Upper lobe of right lung (tissue), 1 donor: Measurements from ENCODE around the gene ARL14EPL. TPM values are rescaled to one million over a fixed set of nuclear protein-coding genes. Genes with fewer than 3 reads are reported as not detected.

Experiments
- ATAC-seq: fragments of 200-7000 bp; cut with Tn5 transposase; one replicate; pipeline ENCODE4 v1.9.1; 2020; ENCODE audit warnings: mild to moderate bottlenecking, moderate library complexity
- DNase-seq: peaks from one replicate; pipeline ENCODE4 v3.0.0-alpha.2; 2020
- H3K27ac ChIP-seq: fragments of 200-600 bp; one replicate; pipeline ENCODE4 v1.8.0; 2022
- H3K27me3 ChIP-seq: fragments of 200-600 bp; one replicate; pipeline ENCODE4 v1.8.0; 2022; ENCODE audit warnings: mild to moderate bottlenecking
- H3K36me3 ChIP-seq: fragments of 200-600 bp; one replicate; pipeline ENCODE4 v1.8.0; 2022
- H3K4me1 ChIP-seq: fragments of 200-600 bp; one replicate; pipeline ENCODE4 v1.8.0; 2022
- H3K4me3 ChIP-seq: fragments of 200-600 bp; one replicate; pipeline ENCODE4 v1.8.0; 2022; ENCODE audit warnings: mild to moderate bottlenecking
- H3K9me3 ChIP-seq: fragments of 200-600 bp; one replicate; pipeline ENCODE4 v1.8.0; 2022
- CTCF ChIP-seq: fragments of 200-600 bp; IDR thresholded peaks from one replicate; pipeline ENCODE4 v1.8.0; 2022; ENCODE audit warnings: antibody characterized with exemption
- intact Hi-C: fragments of 100-400 bp; cut with DNase I; formaldehyde crosslinking; loops from one replicate; pipeline ENCODE4 v1.11.0; 2022
- total RNA-seq: library from RNA; stranded (reverse); fragmentation: NEBNext Ultra II Directional; extraction: Animal tissue kit (Norgen Biotek cat#: 25700); gene quantifications from one replicate; pipeline ENCODE4 v1.2.1, GENCODE V29; 2021
- donor health status: DM: no; HTN: yes; CAD: no; lungs with severe emphysema.

Gene ARL14EPL
- total RNA-seq, 1 donor from 2014 or later, result not detected

GRCh38 chr5:116046823-116047222, 14.6 kb downstream of the ARL14EPL start:
- intact Hi-C loops, result no loop called here
- TF ChIP-seq CTCF, result no peak

GRCh38 chr5:116058346-116058936, 26.2 kb downstream of the ARL14EPL start:
- Histone ChIP-seq H3K4me1 (no peaks in the 10 kb centered on the region), H3K27me3 (peaks cover under 1% of the 10 kb centered on the region), H3K4me3 (no peak overlapping the region), H3K9me3 (no peaks in the 10 kb centered on the region), H3K27ac (no peak overlapping the region), H3K36me3 (no peaks in the 10 kb centered on the region)
- intact Hi-C loops, result no loop called here
- TF ChIP-seq CTCF, result no peak
- ATAC-seq (no peak), DNase-seq (no peak)

More at GRCh38 chr5:116046823-116047222, 14.6 kb downstream of the ARL14EPL start:
- Histone ChIP-seq H3K36me3 (no peaks in the 10 kb centered on the region), H3K27ac (no peak overlapping the region), H3K9me3 (no peaks in the 10 kb centered on the region), H3K4me3 (no peak overlapping the region), H3K27me3 (peaks cover 7% of the 10 kb centered on the region), H3K4me1 (no peaks in the 10 kb centered on the region)
- no peak for ATAC-seq
- DNase-seq, result no peak

- intact Hi-C loops, result no loop called here
- DNase-seq (no peak), ATAC-seq (no peak)
- H3K27ac ChIP-seq, result no peak overlapping the region
- peaks cover 19% of the 10 kb centered on the region for H3K27me3 ChIP-seq
- no peaks in the 10 kb centered on the region for H3K36me3 ChIP-seq
- TF ChIP-seq CTCF, result no peak
- H3K4me1 ChIP-seq, result no peaks in the 10 kb centered on the region
- H3K9me3 ChIP-seq, result no peaks in the 10 kb centered on the region
- no peak overlapping the region for H3K4me3 ChIP-seq
Measured at GRCh38 chr5:116062352-116062751, 30.1 kb downstream of the ARL14EPL start.

- intact Hi-C loops, result no loop called here
- Histone ChIP-seq H3K27me3 (peaks cover 19% of the 10 kb centered on the region), H3K4me3 (no peak overlapping the region), H3K27ac (no peak overlapping the region), H3K36me3 (no peaks in the 10 kb centered on the region), H3K9me3 (no peaks in the 10 kb centered on the region), H3K4me1 (no peaks in the 10 kb centered on the region)
- ATAC-seq (no peak), DNase-seq (no peak)
- TF ChIP-seq CTCF, result no peak
Measured at GRCh38 chr5:116063950-116064349, 31.7 kb downstream of the ARL14EPL start.

GRCh38 chr5:116068028-116068632, 35.9 kb downstream of the ARL14EPL start:
- no peaks in the 10 kb centered on the region for H3K36me3 ChIP-seq
- no peaks in the 10 kb centered on the region for H3K9me3 ChIP-seq
- H3K4me3 ChIP-seq, result no peak overlapping the region
- H3K27me3 ChIP-seq, result peaks cover 19% of the 10 kb centered on the region
- H3K27ac ChIP-seq, result no peak overlapping the region
- no peaks in the 10 kb centered on the region for H3K4me1 ChIP-seq
- peak; percentile 56 for ATAC-seq
- DNase-seq, result no peak
- intact Hi-C loops, result no loop called here
- TF ChIP-seq CTCF, result peak; percentile 91
